CD4-positive, alpha-beta T cell (primary cell): ENCODE measurements around the gene DGKI. TPM values are rescaled to one million over a fixed set of nuclear protein-coding genes. Genes with fewer than 3 reads are reported as not detected.

Experiments used
- ATAC-seq: fragments of 200-7000 bp; cut with Tn5 transposase; one replicate; pipeline ENCODE4 v1.10.0; 2022; ENCODE audit warnings: mild to moderate bottlenecking; ENCODE audit not compliant: poor library complexity
- CTCF ChIA-PET: fragments of 350-600 bp; sonication (Branson Sonifier 250); formaldehyde crosslinking; loops from one replicate; lab custom pipeline; 2021; ENCODE audit warnings: antibody characterized with exemption, inconsistent platforms; lab: Charles Lee
- POLR2A ChIA-PET: fragments of 350-600 bp; sonication (Branson Sonifier 250); formaldehyde crosslinking; loops from one replicate; lab custom pipeline; 2021; ENCODE audit warnings: antibody characterized with exemption, inconsistent platforms; lab: Charles Lee
- DNase-seq, 14 experiments: peaks; one replicate each; pipeline ENCODE4 v3.0.0-alpha.2; 2013 to 2020; ENCODE audit warnings: mixed read lengths in 2 of 14
- H3K27ac ChIP-seq, 2 donors: one replicate each; pipeline versions ENCODE4 v1.5.1 to v1.7.0; 2013; ENCODE audit warnings: low read length in 2 of 2, low read depth in 1 of 2, mild to moderate bottlenecking in 1 of 2
- H3K27me3 ChIP-seq, 2 experiments: 1 replicate in 1 of 2; 2 replicates in 1 of 2; pipeline versions ENCODE4 v1.6.1 to v1.7.0; 2013; ENCODE audit warnings: low read length in 2 of 2, control low read depth in 1 of 2, mild to moderate bottlenecking in 1 of 2, moderate library complexity in 1 of 2; ENCODE audit not compliant: insufficient read depth in 2 of 2, control insufficient read depth in 1 of 2
- H3K36me3 ChIP-seq: one replicate; pipeline ENCODE4 v1.6.1; 2013; ENCODE audit warnings: low read length, control low read depth; ENCODE audit not compliant: insufficient read depth
- H3K4me1 ChIP-seq: one replicate; pipeline ENCODE4 v1.6.1; 2013; ENCODE audit warnings: low read length, control low read depth; ENCODE audit not compliant: insufficient read depth
- H3K4me3 ChIP-seq: one replicate; pipeline ENCODE4 v1.5.1; 2013; ENCODE audit warnings: mild to moderate bottlenecking, low read length, moderate library complexity
- H3K9me3 ChIP-seq, 2 experiments: 1 replicate in 1 of 2; 2 replicates in 1 of 2; pipeline versions ENCODE4 v1.6.1 to v1.7.0; 2013; ENCODE audit warnings: low read length in 2 of 2, mild to moderate bottlenecking in 2 of 2, control low read depth in 1 of 2, moderate library complexity in 1 of 2; ENCODE audit not compliant: control insufficient read depth in 1 of 2, insufficient read depth in 1 of 2
- H3K27ac Mint-ChIP-seq: one replicate; pipeline ENCODE4 v1.8.0; 2020; ENCODE audit warnings: mixed read lengths
- H3K27me3 Mint-ChIP-seq: one replicate; pipeline ENCODE4 v1.8.0; 2021; ENCODE audit warnings: mixed read lengths
- H3K36me3 Mint-ChIP-seq: one replicate; pipeline ENCODE4 v1.8.0; 2021; ENCODE audit warnings: low read depth, mixed read lengths
- H3K4me1 Mint-ChIP-seq: one replicate; pipeline ENCODE4 v1.8.0; 2021; ENCODE audit warnings: low read depth, mixed read lengths
- H3K4me3 Mint-ChIP-seq: one replicate; pipeline ENCODE4 v1.8.0; 2020; ENCODE audit warnings: mild to moderate bottlenecking, mixed read lengths
- H3K9me3 Mint-ChIP-seq: one replicate; pipeline ENCODE4 v1.8.0; 2020; ENCODE audit warnings: mixed read lengths
- CTCF ChIP-seq: fragments of 200-600 bp; IDR thresholded peaks from one replicate; pipeline ENCODE4 v1.8.0; 2022; ENCODE audit warnings: antibody characterized with exemption, mild to moderate bottlenecking
- intact Hi-C, 2 experiments: fragments of 100-400 bp; cut with DNase I in 1 of 2; cut with micrococcal nuclease in 1 of 2; formaldehyde crosslinking; loops; one replicate each; pipeline versions ENCODE4 v1.15.1 to v1.9.0; 2023 to 2025; cut with DNase I, micrococcal nuclease
- total RNA-seq, 174 experiments: library from RNA in 2 of 174; stranded (reverse) in 2 of 174; gene quantifications; one replicate each; pipeline ENCODE4 v1.2.3 and lab custom pipeline; 2021 to 2026

The DGKI gene
- total RNA-seq, 2 experiments from 2014 or later, result not detected

DNA sequence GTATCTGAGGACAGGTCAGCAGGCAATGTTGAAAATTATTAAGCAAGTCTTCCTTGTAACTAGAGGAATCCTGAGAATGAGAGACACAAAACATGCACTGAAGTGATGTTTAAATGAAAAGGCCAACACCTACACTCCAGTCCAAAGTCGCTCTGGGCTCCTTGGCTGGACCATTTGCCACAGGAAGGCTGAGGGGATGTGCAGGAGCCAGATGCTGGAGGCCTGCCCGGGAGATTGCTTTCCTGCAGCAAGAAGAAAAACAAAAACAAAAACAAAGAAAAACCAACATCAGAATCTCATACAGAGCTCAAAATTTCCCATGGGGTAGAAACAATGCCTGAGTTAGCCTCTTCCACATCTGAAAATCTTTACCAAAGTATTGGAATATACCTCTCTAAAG, 157.0 kb downstream of the DGKI start:
- Mint-ChIP-seq H3K36me3 (no peaks in the 10 kb centered on the region), H3K4me1 (no peaks in the 10 kb centered on the region), H3K9me3 (no peaks in the 10 kb centered on the region), H3K4me3 (no peak overlapping the region), H3K27ac (no peak overlapping the region), H3K27me3 (peaks cover 20% of the 10 kb centered on the region)
- Histone ChIP-seq H3K27ac (no peak overlapping the region), H3K27me3 (no peaks in the 10 kb centered on the region), H3K4me3 (no peak overlapping the region), H3K9me3 (no peaks in the 10 kb centered on the region), H3K36me3 (no peaks in the 10 kb centered on the region), H3K4me1 (no peaks in the 10 kb centered on the region)
- no peak for DNase-seq
- ChIA-PET CTCF (no interaction called here), POLR2A (no interaction called here)
- TF ChIP-seq CTCF, result no peak
- ATAC-seq, result no peak
- intact Hi-C loops, result no loop called here

DNA sequence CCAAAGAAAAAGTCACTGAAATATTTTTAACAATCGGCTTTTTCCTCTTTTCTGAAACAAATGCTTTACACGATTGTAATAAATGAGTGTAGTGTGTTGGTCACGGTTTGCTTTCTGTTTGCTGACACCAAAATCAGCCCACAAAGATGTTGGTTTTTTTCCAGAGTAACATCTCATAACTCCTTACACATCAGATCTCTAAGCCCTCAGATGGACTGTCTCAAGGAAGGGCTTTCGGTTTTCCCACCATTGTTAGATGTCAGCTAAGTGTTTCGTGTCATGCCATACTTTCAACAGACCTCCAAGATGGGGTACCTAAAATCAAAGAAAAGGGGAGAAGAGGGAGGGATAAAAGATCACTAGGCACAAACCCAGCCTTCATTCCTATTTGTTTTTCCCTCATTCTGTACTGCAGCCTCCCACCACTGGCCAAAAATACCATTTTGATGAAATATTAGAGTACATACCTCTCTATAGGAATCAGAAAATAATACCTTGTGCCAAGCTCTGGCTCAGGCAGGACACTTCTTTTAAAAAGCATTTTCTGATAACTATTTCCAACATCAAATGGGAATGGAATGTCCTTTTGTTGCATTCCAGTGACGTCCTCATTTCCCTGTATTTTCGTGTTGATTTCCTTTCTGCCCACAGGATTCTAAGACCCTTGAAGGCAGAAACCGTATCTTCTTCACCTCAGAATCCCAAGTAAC, 159.1 kb downstream of the DGKI start:
- H3K36me3 ChIP-seq, result no peaks in the 10 kb centered on the region
- no peaks in the 10 kb centered on the region for H3K4me1 Mint-ChIP-seq
- no peaks in the 10 kb centered on the region for H3K4me1 ChIP-seq
- intact Hi-C loops, result no loop called here
- H3K27me3 ChIP-seq, result no peaks in the 10 kb centered on the region
- no peak for TF ChIP-seq CTCF
- no peak for ATAC-seq
- POLR2A ChIA-PET, result no interaction called here
- H3K27me3 Mint-ChIP-seq, result peaks cover 21% of the 10 kb centered on the region
- no peak for DNase-seq
- no peak overlapping the region for H3K27ac Mint-ChIP-seq
- H3K27ac ChIP-seq, result no peak overlapping the region
- H3K4me3 Mint-ChIP-seq, result no peak overlapping the region
- H3K36me3 Mint-ChIP-seq, result no peaks in the 10 kb centered on the region
- H3K9me3 ChIP-seq, result no peaks in the 10 kb centered on the region
- no peak overlapping the region for H3K4me3 ChIP-seq
- CTCF ChIA-PET, result no interaction called here
- H3K9me3 Mint-ChIP-seq, result no peaks in the 10 kb centered on the region

DNA sequence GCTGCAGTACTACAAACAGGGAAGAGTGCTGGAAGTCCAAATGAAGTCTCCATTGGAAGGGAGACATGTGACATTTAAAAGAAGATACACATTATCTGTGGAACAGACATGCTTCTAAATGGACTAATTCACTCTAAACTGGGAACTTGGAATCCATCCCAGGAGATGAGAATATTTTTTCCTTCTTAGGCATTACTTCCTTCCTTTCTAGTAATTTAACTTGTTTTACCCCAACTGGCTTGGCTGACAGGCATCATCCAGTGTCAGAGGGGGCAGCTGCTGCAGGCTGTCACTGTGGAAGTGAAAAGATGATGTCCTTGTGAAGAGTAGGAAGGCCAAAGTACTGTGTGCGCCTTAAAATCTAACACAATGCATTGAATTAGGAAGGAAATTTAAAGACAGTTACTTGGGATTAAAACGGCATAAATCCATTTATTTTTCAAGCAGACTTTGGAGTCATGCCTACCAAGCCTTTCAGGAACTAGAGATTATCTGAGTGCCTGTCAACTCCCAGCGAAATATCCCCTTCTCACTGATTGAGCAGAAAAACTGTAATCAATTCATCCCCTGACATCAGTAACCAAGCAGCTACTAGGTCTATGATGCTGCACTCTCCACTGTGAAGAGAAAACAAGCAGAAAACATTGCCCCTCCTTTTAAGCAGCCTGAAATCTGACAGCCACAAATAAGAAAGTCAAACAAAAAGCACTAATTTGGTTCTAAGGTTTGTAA, 161.2 kb downstream of the DGKI start:
- Mint-ChIP-seq H3K9me3 (no peaks in the 10 kb centered on the region), H3K27ac (no peak overlapping the region), H3K27me3 (peaks cover 30% of the 10 kb centered on the region), H3K4me1 (no peaks in the 10 kb centered on the region), H3K4me3 (no peak overlapping the region), H3K36me3 (no peaks in the 10 kb centered on the region)
- no peak overlapping the region for H3K4me3 ChIP-seq
- POLR2A ChIA-PET, result interaction anchor here (0.6 kb wide), 1 partner anchor 1746 kb away, joined by 4 read pairs; no protein-coding TSS in a partner anchor
- DNase-seq (no peak), ATAC-seq (no peak)
- H3K36me3 ChIP-seq, result no peaks in the 10 kb centered on the region
- H3K9me3 ChIP-seq, result no peaks in the 10 kb centered on the region
- H3K4me1 ChIP-seq, result no peaks in the 10 kb centered on the region
- TF ChIP-seq CTCF, result no peak
- intact Hi-C loops, result no loop called here
- no peaks in the 10 kb centered on the region for H3K27me3 ChIP-seq
- CTCF ChIA-PET, result no interaction called here
- H3K27ac ChIP-seq, result no peak overlapping the region
